ENCODE data around the gene TMEM272. TPM values are rescaled to one million over a fixed set of nuclear protein-coding genes. Genes with fewer than 3 reads are reported as not detected.
"Not testable (repeated sequence)": the region's sequence is repeated elsewhere in the genome, so short reads cannot be mapped to it uniquely, and the experiment has no call there.

Gene TMEM272
- total RNA-seq, 8 experiments from 2014 or later, result 0.18 to 0.63 (median 0.29) TPM; not detected in 1

DNA sequence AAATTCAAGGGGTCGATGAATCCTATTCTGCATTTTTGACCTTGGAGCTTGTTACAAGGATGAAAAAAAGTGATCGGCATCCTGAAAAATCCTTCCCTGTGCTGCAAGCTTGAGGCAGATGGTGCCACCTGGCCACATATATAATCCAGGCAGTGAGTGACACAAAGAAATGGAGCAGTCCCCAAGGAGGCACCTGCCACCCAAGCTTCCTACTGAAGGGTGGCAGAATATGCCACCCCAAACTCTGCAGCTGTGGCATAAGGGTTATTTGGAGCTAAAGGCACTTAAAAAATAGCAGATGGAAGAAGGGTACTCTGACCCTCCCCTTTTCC is 15.4 kb downstream of the TMEM272 start:
- in situ Hi-C loops (cut with MboI; ENCODE audit: low pct_unique_long_range_greater_than_20kb in 2 of 9, low sequenced_read_pairs in 9 of 9, unreplicated experiment in 9 of 9), result loop anchor here in 2 of 9 experiments (10.0 to 25.0 kb wide), 2 partner anchors 283 to 305 kb away; no protein-coding TSS in a partner anchor
- Histone ChIP-seq H3K27ac (no peak overlapping the region), H3K4me3 (no peak overlapping the region), H3K4me1 (replicated peaks in 1 of 2) (peaks cover 0 to 2% of the 10 kb centered on the region in 2 donors)
- 67 to 100% (median 92%) methylated on average over 1 to 2 of the region's 2 CpGs for WGBS, 10 experiments
- no peak for ATAC-seq (replicated peaks in 6 of 8)

DNA sequence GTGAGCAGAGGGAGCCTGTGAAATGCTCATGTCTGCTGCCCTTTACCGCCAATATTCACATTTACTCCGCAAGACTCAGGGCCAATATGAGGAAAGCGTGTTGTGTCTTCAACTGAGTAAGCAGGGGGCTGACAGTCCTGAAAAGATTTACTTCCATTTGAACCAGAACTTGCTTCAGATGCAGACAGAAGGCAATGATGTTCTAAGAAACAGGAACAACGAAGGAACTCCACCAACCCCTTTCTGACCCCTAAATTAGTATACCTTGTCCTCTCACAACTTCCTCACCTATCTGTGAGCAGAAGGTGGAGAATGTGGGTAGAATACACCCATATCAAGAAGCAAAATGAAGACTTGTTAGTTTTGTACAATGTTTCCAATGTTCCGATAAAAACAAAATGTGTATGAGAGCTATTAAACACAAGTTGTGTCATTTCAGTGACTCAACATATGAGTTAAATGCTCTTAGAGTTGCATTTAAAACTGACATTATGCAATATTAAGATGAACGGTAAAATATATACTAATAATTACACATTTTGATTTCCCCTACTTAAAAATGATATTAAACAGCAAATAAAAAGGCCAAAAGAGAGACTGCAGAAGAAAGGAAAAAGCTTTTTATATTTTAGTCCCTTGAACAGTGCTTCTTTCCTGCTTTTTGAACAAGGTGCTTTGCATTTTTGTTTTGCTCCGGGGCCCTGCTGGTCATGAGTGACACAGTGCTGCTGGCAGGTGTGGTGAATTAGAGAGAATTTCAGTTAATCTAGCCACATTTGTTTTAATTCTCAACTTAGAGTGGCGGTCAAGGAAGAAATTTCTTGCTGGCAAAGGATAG is 16.0 kb downstream of the TMEM272 start:
- peaks cover 0 to 2% of the 10 kb centered on the region in 2 donors for H3K4me1 ChIP-seq (replicated peaks in 1 of 2)
- in situ Hi-C loops (cut with MboI; ENCODE audit: low pct_unique_long_range_greater_than_20kb in 2 of 9, low sequenced_read_pairs in 9 of 9, unreplicated experiment in 9 of 9), result loop anchor here in 2 of 9 experiments (10.0 to 25.0 kb wide), 2 partner anchors 283 to 306 kb away; no protein-coding TSS in a partner anchor
- 60 to 93% (median 85%) methylated on average over 2 to 8 of the region's 8 CpGs for WGBS, 10 experiments
- no peak overlapping the region for H3K27ac ChIP-seq
- no peak for ATAC-seq (replicated peaks in 6 of 8)
- no peak overlapping the region for H3K4me3 ChIP-seq

DNA sequence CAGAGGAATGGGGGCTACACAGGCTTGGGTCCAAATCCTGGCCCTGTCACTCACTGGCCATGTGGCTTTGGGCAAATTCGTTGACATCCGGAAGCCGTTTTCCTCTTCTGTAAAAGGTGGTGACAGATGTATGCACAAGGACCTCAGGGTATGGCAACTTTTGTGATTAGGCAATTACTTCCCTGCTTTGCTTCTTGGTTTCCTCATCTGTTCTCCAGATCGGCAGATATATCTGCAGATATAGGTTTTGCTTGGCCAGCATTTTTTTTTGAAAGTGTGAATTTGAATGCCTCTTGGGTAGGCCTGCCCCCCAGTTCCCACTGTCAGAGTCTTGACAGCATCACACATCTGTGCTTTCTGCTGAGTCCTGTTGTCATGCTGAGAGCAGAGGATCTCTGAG is 17.7 kb downstream of the TMEM272 start:
- 11 to 100% (median 82%) methylated on average over 1 to 4 of the region's 4 CpGs; no CpG with 5 or more reads in 3 of the 10 experiments for WGBS, 10 experiments

DNA sequence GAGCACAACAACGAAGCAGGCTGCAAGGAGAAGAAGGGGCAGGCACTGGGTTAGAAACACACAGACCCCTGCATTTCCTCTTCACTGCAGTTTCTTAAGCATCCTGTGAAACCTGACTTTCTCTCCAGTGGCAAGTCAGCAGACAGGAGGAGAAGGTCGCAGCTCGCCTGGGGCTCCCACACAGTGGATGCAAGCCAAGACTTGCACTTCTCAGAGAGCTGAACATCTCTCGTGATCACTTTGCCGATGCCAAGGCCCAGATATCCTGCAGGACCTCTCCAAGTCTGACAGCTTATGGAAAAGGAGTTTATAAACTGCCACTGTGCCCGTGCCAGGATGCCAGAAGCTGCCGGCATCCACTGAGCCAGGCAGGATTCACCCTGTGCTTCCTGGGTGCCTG is 18.4 kb downstream of the TMEM272 start:
- H3K27ac ChIP-seq, result no peak overlapping the region
- peak in 1 of 8 experiments; percentile 46 for ATAC-seq (replicated peaks in 6 of 8)

More for the DNA sequence above, 17.7 kb downstream of the TMEM272 start:
- H3K27ac ChIP-seq, result no peak overlapping the region
- no peak overlapping the region for H3K4me3 ChIP-seq
- in situ Hi-C loops (cut with MboI; ENCODE audit: low pct_unique_long_range_greater_than_20kb in 2 of 9, low sequenced_read_pairs in 9 of 9, unreplicated experiment in 9 of 9), result loop anchor here in 2 of 9 experiments (10.0 to 25.0 kb wide), 2 partner anchors 285 to 308 kb away; no protein-coding TSS in a partner anchor
- ATAC-seq (replicated peaks in 6 of 8), result no peak
- peaks cover 0 to 2% of the 10 kb centered on the region in 2 donors for H3K4me1 ChIP-seq (replicated peaks in 1 of 2)

DNA sequence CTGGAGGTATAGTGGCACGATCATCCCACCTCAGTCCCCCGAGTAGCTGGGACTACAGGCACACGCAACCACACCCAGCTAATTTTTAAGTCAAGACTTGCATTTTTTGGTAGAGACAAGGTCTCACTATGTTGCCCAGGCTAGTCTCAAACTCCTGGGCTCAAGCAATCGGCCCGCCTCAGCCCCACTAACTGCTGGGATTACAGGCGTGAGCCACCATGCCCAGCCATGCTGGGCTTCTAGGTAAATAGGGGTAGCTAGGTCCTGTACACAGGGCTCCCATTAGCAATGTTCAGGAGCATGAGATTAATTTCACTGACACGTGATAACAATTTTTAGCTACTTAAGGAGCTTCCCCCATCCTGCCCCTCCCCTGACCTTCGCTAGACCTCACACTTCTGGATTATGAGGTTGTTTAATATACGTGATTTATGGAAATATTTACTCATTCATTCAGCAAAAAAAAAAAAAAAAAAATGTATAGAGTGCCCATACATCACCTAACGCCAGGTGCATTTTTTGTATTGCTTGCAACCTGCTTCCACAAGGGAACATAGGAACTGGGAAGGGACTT is 19.2 kb downstream of the TMEM272 start:
- in situ Hi-C loops (cut with MboI; ENCODE audit: low pct_unique_long_range_greater_than_20kb in 2 of 9, low sequenced_read_pairs in 9 of 9, unreplicated experiment in 9 of 9), result loop anchor here in 2 of 9 experiments (10.0 to 25.0 kb wide), 2 partner anchors 287 to 309 kb away; no protein-coding TSS in a partner anchor
- Histone ChIP-seq H3K4me1 (replicated peaks in 1 of 2) (peaks cover 0 to 2% of the 10 kb centered on the region in 2 donors), H3K27ac (no peak overlapping the region), H3K4me3 (no peak overlapping the region)
- 50 to 100% (median 81%) methylated on average over 1 to 8 of the region's 10 CpGs; no CpG with 5 or more reads in 1 of the 10 experiments for WGBS, 10 experiments
- no peak for ATAC-seq (replicated peaks in 6 of 8)

More for the DNA sequence above, 18.4 kb downstream of the TMEM272 start:
- 0 to 100% (median 76%) methylated on average over 1 to 6 of the region's 7 CpGs; no CpG with 5 or more reads in 3 of the 10 experiments for WGBS, 10 experiments
- Histone ChIP-seq H3K4me1 (replicated peaks in 1 of 2) (peaks cover 0 to 2% of the 10 kb centered on the region in 2 donors), H3K4me3 (no peak overlapping the region)
- in situ Hi-C loops (cut with MboI; ENCODE audit: low pct_unique_long_range_greater_than_20kb in 2 of 9, low sequenced_read_pairs in 9 of 9, unreplicated experiment in 9 of 9), result loop anchor here in 2 of 9 experiments (10.0 to 25.0 kb wide), 2 partner anchors 286 to 308 kb away; no protein-coding TSS in a partner anchor

DNA sequence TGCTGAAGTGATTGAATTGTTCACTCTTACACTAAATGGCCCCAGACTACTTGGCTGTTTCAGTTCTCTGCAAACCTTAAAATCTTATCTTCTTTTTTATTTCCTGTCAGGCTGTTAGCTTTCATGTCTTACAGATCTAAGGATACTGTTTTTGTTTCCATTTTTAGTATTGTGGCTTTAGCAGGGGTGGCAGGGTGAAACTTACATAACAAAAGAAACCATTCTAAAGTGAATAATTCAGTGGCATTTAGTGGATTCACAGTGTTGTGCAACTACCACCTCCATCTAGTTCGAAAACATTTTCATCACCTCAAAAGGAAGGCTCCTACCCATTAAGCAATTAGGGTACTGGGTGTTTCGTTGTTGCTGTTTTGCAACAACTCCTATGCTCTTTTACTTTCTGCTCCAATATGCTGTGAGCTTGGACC is 19.8 kb downstream of the TMEM272 start:
- WGBS, 10 experiments, result 0 to 73% (median 58%) methylated on average over 1 to 2 of the region's 2 CpGs; no CpG with 5 or more reads in 2 of the 10 experiments
- H3K27ac ChIP-seq, result no peak overlapping the region
- H3K4me3 ChIP-seq, result no peak overlapping the region
- in situ Hi-C loops (cut with MboI; ENCODE audit: low pct_unique_long_range_greater_than_20kb in 2 of 9, low sequenced_read_pairs in 9 of 9, unreplicated experiment in 9 of 9), result loop anchor here in 2 of 9 experiments (10.0 to 25.0 kb wide), 2 partner anchors 287 to 310 kb away; no protein-coding TSS in a partner anchor
- no peak for ATAC-seq (replicated peaks in 6 of 8)
- peaks cover 0 to 2% of the 10 kb centered on the region in 2 donors for H3K4me1 ChIP-seq (replicated peaks in 1 of 2)

DNA sequence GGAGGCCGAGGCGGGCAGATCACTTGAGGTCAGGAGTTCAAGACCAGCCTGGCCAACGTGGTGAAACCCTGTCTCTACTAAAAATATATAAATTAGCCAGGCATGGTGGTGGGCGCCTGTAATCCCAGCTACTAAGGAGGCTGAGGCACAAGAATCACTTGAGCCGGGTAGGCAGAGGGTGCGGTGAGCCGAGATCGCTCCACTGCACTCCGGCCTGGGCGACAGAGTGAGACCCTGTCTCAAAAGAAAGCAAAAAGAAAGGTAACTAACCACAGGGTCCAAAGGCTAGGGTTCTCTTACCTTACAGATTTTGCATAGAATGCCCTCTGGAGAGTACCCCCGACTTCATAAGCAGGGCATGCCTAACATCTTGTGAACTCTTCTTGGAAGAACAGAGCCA is 20.3 kb downstream of the TMEM272 start:
- H3K27ac ChIP-seq; H3K4me3 ChIP-seq; H3K4me1 ChIP-seq (replicated peaks in 1 of 2); ATAC-seq (replicated peaks in 6 of 8): not testable (repeated sequence)
- WGBS, 10 experiments, result 60 to 100% (median 84%) methylated on average over 1 to 9 of the region's 11 CpGs; no CpG with 5 or more reads in 1 of the 10 experiments
- in situ Hi-C loops (cut with MboI; ENCODE audit: low pct_unique_long_range_greater_than_20kb in 2 of 9, low sequenced_read_pairs in 9 of 9, unreplicated experiment in 9 of 9), result loop anchor here in 5 of 9 experiments (10.0 to 25.0 kb wide), 3 partner anchors 288 to 313 kb away; partner anchors contain the start of gene NEK5 (in 3 of the 5)

DNA sequence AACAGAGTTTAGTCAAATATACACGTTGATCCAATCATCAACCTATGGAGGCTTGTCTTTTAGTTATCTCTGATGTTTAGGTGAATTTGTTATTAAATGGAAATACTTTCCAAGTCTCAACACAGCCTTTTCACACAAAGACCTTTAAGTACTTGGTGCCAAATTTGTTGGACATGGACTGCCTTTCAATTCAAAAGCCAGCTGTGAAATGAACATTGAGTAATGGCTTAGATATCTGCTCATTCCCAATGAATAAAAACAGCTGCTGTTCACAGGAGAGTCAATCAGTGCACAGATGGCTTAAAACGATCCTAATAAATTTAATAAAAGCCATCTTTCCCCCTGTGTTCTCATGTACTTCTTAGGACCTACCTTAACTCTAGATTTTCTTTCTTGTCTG is 21.1 kb downstream of the TMEM272 start:
- Histone ChIP-seq H3K4me3 (no peak overlapping the region), H3K4me1 (replicated peaks in 1 of 2) (peaks cover 0 to 2% of the 10 kb centered on the region in 2 donors), H3K27ac (no peak overlapping the region)
- in situ Hi-C loops (cut with MboI; ENCODE audit: low pct_unique_long_range_greater_than_20kb in 2 of 9, low sequenced_read_pairs in 9 of 9, unreplicated experiment in 9 of 9), result loop anchor here in 4 of 9 experiments (10.0 to 25.0 kb wide), 2 partner anchors 311 to 313 kb away; partner anchors contain the start of gene NEK5 (in 3 of the 4)
- no peak for ATAC-seq (replicated peaks in 6 of 8)
- WGBS, 10 experiments, result 10 to 93% (median 43%) methylated on average over 1 to 2 of the region's 2 CpGs; no CpG with 5 or more reads in 1 of the 10 experiments

DNA sequence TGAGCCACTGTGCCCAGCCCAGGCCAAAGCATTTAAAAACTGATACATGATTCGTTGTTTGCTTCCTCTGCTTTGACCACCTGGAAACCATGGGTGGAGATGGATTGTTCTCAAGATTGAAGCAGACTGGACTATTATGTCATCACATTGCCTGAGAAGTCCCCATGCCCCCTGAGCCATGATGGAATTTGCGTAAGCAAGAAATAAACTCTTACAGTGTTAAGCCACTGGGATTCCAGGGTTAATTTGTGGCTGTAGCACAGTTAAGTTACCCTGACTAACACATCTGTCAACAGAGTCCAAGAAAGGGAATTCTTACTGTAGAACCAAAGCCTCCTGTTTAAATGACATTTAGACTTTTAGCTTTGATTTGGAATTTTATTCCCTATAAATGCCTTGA is 21.6 kb downstream of the TMEM272 start:
- peaks cover 0 to 2% of the 10 kb centered on the region in 2 donors for H3K4me1 ChIP-seq (replicated peaks in 1 of 2)
- H3K4me3 ChIP-seq, result no peak overlapping the region
- no peak overlapping the region for H3K27ac ChIP-seq
- ATAC-seq (replicated peaks in 6 of 8), result no peak
- in situ Hi-C loops (cut with MboI; ENCODE audit: low pct_unique_long_range_greater_than_20kb in 2 of 9, low sequenced_read_pairs in 9 of 9, unreplicated experiment in 9 of 9), result loop anchor here in 4 of 9 experiments (10.0 to 25.0 kb wide), 2 partner anchors 311 to 314 kb away; partner anchors contain the start of gene NEK5 (in 3 of the 4)
- WGBS, 10 experiments, result 50 to 100% (median 100%) methylated on average over 1 to 2 of the region's 2 CpGs; no CpG with 5 or more reads in 3 of the 10 experiments

DNA sequence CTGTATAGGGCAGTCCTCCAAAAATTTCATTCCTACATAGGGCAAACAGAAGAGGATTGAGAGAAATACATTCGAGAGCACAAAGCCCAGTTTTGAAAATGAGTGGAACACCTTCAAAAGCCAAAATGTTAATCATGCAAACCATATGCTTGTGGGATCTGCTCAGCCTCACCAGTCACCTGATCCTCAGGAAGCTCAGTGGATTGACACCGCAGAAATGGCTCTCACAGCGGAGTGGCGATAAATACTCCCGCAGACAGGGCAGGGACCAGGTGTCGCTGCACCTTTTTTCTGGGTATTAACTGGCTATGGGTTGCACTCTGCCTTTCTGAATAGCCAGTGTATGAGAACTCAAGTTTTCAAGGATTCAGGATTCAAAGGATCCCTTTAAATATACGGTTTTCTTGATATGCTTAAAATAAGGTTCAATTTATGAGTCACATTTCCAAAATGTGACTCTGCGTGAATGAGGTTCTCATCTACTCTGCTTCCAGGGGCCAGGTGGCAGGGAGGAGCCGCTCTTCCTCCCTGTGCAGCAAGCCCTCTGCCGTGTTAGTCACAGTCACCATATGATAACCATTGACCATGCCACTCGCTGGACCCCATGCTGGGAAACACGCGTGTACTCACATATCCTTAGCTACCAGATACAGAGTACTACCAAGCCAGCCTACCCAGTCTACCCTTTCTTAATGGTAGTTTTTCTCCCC is 22.7 kb downstream of the TMEM272 start:
- Histone ChIP-seq H3K4me1 (replicated peaks in 1 of 2) (peaks cover 0 to 2% of the 10 kb centered on the region in 2 donors), H3K27ac (no peak overlapping the region), H3K4me3 (no peak overlapping the region)
- ATAC-seq (replicated peaks in 6 of 8), result no peak
- WGBS, 10 experiments, result 50 to 100% (median 88%) methylated on average over 1 to 12 of the region's 13 CpGs; no CpG with 5 or more reads in 2 of the 10 experiments
- in situ Hi-C loops (cut with MboI; ENCODE audit: low pct_unique_long_range_greater_than_20kb in 2 of 9, low sequenced_read_pairs in 9 of 9, unreplicated experiment in 9 of 9), result loop anchor here in 4 of 9 experiments (10.0 to 25.0 kb wide), 2 partner anchors 313 to 315 kb away; partner anchors contain the start of gene NEK5 (in 3 of the 4)

DNA sequence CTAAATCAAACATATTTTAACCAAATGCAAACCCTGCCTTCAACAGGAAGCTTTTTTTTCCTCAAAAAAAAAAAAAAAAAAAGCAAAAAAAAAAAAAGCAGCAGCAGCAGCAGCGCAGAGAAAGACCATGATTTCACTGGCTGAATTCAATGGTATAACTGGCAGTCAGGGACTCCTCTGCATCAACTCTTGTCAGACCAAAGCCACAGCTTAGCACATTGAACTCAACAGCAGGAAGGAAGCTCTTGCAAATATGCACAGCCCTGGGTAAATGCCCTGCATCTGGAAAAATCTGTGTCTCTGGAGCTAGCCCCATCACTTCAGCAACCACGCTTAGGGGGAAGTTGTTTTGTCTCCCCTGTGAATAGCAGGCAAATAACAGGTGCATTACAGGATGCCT is 23.4 kb downstream of the TMEM272 start:
- Histone ChIP-seq H3K4me3 (no peak overlapping the region), H3K4me1 (replicated peaks in 1 of 2) (peaks cover 0 to 2% of the 10 kb centered on the region in 2 donors), H3K27ac (no peak overlapping the region)
- 0 to 100% (median 67%) methylated on average over 1 to 2 of the region's 2 CpGs; no CpG with 5 or more reads in 3 of the 10 experiments for WGBS, 10 experiments
- ATAC-seq (replicated peaks in 6 of 8), result no peak
- in situ Hi-C loops (cut with MboI; ENCODE audit: low pct_unique_long_range_greater_than_20kb in 2 of 9, low sequenced_read_pairs in 9 of 9, unreplicated experiment in 9 of 9), result loop anchor here in 4 of 9 experiments (10.0 to 25.0 kb wide), 2 partner anchors 313 to 316 kb away; partner anchors contain the start of gene NEK5 (in 3 of the 4)

Data from motor neuron (in vitro differentiated cells).